ENCODE results near the gene MAST4. TPM values are rescaled to one million over a fixed set of nuclear protein-coding genes. Genes with fewer than 3 reads are reported as not detected.

The MAST4 gene
- total RNA-seq, 1 donor from 2014 or later, result 55.2 TPM

- Histone ChIP-seq H3K27ac (no peak overlapping the region), H3K9me3 (no peaks in the 10 kb centered on the region), H3K4me1 (peaks cover 0 to 9% of the 10 kb centered on the region in 2 donors), H3K4me3 (no peak overlapping the region), H3K36me3 (peaks cover 0 to 3% of the 10 kb centered on the region in 2 donors), H3K27me3 (no peaks in the 10 kb centered on the region)
- TF ChIP-seq CTCF (IDR thresholded peaks at IDR 0.05), result no peak
- DNase-seq (ENCODE audit: low spot score in 2 of 2), result no peak
- intact Hi-C loops (cut with DNase I), result no loop called here
Measured at GRCh38 chr5:67059744-67060490, 463.7 kb downstream of the MAST4 start.

- H3K27ac ChIP-seq, result no peak overlapping the region
- no peaks in the 10 kb centered on the region for H3K9me3 ChIP-seq
- no peaks in the 10 kb centered on the region for H3K27me3 ChIP-seq
- TF ChIP-seq CTCF (IDR thresholded peaks at IDR 0.05), result no peak
- H3K4me1 ChIP-seq, result peaks cover 0 to 9% of the 10 kb centered on the region in 2 donors
- H3K36me3 ChIP-seq, result no peaks in the 10 kb centered on the region
- intact Hi-C loops (cut with DNase I), result no loop called here
- DNase-seq (ENCODE audit: low spot score in 2 of 2), result no peak
- no peak overlapping the region for H3K4me3 ChIP-seq
Measured at GRCh38 chr5:67061511-67061910, 465.3 kb downstream of the MAST4 start.

GRCh38 chr5:67063055-67063454 lies 466.9 kb downstream of the MAST4 start:
- no peak overlapping the region for H3K27ac ChIP-seq
- peaks cover 0 to 9% of the 10 kb centered on the region in 2 donors for H3K4me1 ChIP-seq
- H3K4me3 ChIP-seq, result no peak overlapping the region
- intact Hi-C loops (cut with DNase I), result no loop called here
- no peaks in the 10 kb centered on the region for H3K9me3 ChIP-seq
- no peaks in the 10 kb centered on the region for H3K36me3 ChIP-seq
- no peaks in the 10 kb centered on the region for H3K27me3 ChIP-seq
- TF ChIP-seq CTCF (IDR thresholded peaks at IDR 0.05), result no peak
- no peak for DNase-seq (ENCODE audit: low spot score in 2 of 2)

- no peak for TF ChIP-seq CTCF (IDR thresholded peaks at IDR 0.05)
- no peak overlapping the region for H3K27ac ChIP-seq
- no peaks in the 10 kb centered on the region for H3K27me3 ChIP-seq
- intact Hi-C loops (cut with DNase I), result no loop called here
- H3K9me3 ChIP-seq, result no peaks in the 10 kb centered on the region
- DNase-seq (ENCODE audit: low spot score in 2 of 2), result no peak
- no peaks in the 10 kb centered on the region for H3K36me3 ChIP-seq
- peaks cover 0 to 6% of the 10 kb centered on the region in 2 donors for H3K4me1 ChIP-seq
- H3K4me3 ChIP-seq, result no peak overlapping the region
Measured at GRCh38 chr5:67063791-67064190, 467.6 kb downstream of the MAST4 start.

- Histone ChIP-seq H3K9me3 (no peaks in the 10 kb centered on the region), H3K4me1 (peaks cover 0 to 2% of the 10 kb centered on the region in 2 donors), H3K4me3 (no peak overlapping the region), H3K27ac (no peak overlapping the region), H3K27me3 (no peaks in the 10 kb centered on the region), H3K36me3 (no peaks in the 10 kb centered on the region)
- no peak for DNase-seq (ENCODE audit: low spot score in 2 of 2)
- intact Hi-C loops (cut with DNase I), result no loop called here
- no peak for TF ChIP-seq CTCF (IDR thresholded peaks at IDR 0.05)
Measured at GRCh38 chr5:67065237-67065636, 469.0 kb downstream of the MAST4 start.
